ENCODE data around the gene UQCRHL.
A peak's percentile ranks its signal among the peaks of the same experiment; 100 is the strongest.

UQCRHL gene

DNA sequence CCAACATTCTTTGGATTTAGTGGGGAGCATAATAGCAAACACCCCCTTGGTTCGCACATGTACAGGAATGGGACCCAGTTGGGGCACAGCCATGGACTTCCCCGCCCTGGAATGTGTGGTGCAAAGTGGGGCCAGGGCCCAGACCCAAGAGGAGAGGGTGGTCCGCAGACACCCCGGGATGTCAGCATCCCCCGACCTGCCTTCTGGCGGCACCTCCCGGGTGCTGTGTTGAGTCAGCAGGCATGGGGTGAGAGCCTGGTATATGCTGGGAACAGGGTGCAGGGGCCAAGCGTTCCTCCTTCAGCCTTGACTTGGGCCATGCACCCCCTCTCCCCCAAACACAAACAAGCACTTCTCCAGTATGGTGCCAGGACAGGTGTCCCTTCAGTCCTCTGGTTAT is 21.8 kb downstream of the UQCRHL start:
- Mint-ChIP-seq H3K27ac (no peak overlapping the region), H3K36me3 (no peaks in the 10 kb centered on the region), H3K4me1 (peaks cover 6% of the 10 kb centered on the region), H3K4me3 (no peak overlapping the region), H3K27me3 (peaks cover 27% of the 10 kb centered on the region), H3K9me3 (no peaks in the 10 kb centered on the region)
- ATAC-seq = no peak

DNA sequence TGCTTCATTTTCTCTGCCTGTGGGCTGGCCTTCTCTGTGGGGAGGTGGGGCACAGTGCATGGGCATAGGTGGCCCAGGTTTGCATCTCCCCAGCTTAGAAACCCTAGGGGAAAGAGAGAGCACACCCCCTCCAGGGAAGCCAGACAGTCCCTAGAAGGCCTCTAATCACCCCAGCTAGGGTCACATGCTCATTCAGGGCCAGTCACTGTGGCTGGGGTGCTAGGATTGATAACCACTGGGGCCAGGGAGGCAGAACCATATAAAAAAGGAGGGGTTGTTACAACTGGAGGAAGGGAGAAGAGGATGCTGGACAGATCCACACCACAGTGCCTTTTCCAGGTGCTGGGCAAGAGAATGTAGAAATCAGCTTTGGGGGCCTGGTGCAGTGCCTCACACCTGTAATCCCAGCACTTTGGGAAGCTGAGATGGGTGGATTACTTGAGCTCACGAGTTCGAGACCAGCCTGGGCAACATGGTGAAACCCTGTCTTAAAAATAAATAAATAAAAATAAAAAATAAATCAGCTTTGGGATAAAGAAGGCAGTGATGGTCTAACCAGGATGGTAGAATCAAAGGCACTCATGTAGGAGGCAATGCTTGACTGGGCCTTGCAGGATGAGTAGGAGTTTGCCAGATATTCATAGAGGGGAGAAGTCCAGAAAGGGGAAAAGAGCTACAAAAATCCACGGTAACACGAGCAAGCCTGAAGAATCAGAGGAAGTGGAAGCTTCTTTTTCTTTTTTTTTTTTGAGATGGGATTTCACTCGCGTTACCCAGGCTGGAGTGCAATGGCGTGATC is 29.3 kb downstream of the UQCRHL start:
- H3K4me3 Mint-ChIP-seq = no peak overlapping the region
- peaks cover 22% of the 10 kb centered on the region for H3K27me3 Mint-ChIP-seq
- no peak for ATAC-seq
- no peak overlapping the region for H3K27ac Mint-ChIP-seq
- no peaks in the 10 kb centered on the region for H3K4me1 Mint-ChIP-seq
- no peaks in the 10 kb centered on the region for H3K9me3 Mint-ChIP-seq
- no peaks in the 10 kb centered on the region for H3K36me3 Mint-ChIP-seq

DNA sequence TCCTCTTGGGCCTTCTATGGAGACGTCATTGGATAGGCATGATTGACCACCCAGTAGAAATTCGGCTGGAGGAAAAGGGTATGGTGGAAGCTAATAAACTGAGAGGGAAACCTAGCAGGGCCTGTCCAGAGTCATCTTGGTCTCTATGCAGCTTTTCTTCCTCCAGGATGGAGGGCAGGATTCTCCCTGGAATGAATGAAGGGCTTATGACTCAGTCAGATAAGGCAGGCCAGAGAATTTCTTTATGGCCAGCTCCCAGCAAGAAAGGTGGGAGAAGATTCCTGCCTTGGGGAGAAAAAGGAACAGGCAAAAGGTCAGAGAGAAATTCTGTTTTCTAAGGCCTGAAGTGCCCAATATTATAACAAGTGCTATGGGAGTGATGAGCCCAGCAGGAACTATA is 31.7 kb downstream of the UQCRHL start:
- no peak for ATAC-seq
- H3K36me3 Mint-ChIP-seq = no peaks in the 10 kb centered on the region
- no peaks in the 10 kb centered on the region for H3K4me1 Mint-ChIP-seq
- H3K9me3 Mint-ChIP-seq = no peaks in the 10 kb centered on the region
- H3K4me3 Mint-ChIP-seq = no peak overlapping the region
- H3K27ac Mint-ChIP-seq = no peak overlapping the region
- H3K27me3 Mint-ChIP-seq = peaks cover 36% of the 10 kb centered on the region

DNA sequence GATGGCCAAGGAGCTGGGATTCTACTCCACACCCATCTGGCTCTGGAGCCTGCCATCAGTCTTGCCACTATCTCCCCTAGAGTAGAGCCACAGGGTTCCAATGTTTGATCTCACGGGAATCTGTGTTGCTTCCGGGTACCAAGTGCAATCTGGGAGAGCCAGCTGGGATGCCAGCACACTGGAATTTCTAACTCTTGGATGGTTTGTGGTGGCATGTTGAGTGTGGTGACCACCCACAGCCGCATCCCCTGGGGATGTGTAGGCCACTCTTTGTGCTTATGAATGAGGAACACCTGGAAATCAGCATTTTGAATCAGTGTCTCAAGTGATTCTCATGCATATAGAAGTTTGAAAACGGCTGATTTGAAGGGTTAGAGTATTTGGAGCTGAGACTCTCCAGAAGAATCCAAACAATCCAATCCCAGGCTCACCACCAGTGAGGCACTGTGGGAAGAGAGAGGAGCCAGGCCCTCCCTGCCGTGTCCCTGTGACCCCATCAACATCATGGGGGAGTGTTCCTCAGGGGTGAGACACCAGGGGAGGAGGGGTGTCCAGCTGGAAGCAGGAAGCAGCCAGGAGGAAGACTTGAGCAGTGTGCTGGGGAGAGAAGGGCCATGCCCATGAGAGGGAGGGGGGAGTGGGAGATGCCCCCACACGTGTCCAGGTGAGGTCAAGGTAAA is 35.5 kb downstream of the UQCRHL start:
- Mint-ChIP-seq H3K9me3 (no peaks in the 10 kb centered on the region), H3K36me3 (no peaks in the 10 kb centered on the region), H3K27me3 (peaks cover 50% of the 10 kb centered on the region), H3K4me3 (no peak overlapping the region), H3K27ac (no peak overlapping the region), H3K4me1 (no peaks in the 10 kb centered on the region)
- no peak for ATAC-seq

DNA sequence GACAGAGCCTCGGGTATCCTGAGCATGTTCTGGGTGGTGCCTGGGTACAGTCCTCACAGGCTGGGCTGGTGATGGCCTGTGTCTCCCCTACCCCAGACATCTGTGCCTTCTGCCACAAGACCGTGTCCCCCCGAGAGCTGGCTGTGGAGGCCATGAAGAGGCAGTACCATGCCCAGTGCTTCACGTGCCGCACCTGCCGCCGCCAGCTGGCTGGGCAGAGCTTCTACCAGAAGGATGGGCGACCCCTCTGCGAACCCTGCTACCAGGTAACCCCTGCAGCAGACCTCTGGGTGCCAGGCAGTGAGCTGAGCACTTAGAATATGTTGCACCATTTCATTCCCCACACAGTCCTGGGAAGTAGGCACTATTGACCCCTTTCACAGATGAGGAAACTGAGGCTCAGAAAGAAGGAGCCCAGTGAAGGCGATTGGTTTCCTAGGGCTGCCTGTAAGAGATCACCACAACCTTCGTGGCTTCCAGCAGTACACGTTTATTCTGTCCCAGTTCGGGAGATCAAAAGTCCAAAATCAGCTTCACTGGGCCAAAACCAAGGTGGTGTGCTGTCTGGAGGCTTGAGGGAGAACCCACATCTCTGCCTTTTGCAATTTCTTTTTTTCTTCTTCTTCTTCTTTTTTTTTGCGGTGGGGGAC is 37.0 kb downstream of the UQCRHL start:
- no peaks in the 10 kb centered on the region for H3K9me3 Mint-ChIP-seq
- no peak overlapping the region for H3K27ac Mint-ChIP-seq
- no peaks in the 10 kb centered on the region for H3K36me3 Mint-ChIP-seq
- peaks cover 57% of the 10 kb centered on the region for H3K27me3 Mint-ChIP-seq
- no peak for ATAC-seq
- H3K4me3 Mint-ChIP-seq = no peak overlapping the region
- H3K4me1 Mint-ChIP-seq = no peaks in the 10 kb centered on the region

DNA sequence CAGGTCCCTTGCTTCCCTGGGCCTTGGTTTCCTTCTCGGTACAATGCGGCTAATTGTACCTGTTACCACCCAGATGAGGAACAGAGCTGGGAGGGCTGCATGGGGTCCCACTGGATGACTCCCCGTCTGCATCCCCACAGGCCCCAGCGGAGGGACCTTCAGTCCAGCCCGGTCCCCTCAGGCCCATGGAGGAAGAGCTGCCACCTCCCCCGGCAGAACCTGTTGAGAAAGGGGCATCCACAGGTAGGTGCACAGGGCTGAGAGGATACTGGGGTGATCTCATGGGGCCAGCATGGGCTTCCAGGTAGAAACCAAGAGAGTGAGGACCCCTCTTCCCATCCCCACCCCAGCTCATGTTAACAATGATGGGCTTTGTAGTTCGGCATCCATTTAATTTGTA is 39.1 kb downstream of the UQCRHL start:
- H3K4me3 Mint-ChIP-seq = no peak overlapping the region
- no peaks in the 10 kb centered on the region for H3K36me3 Mint-ChIP-seq
- H3K9me3 Mint-ChIP-seq = no peaks in the 10 kb centered on the region
- peaks cover 76% of the 10 kb centered on the region for H3K27me3 Mint-ChIP-seq
- no peaks in the 10 kb centered on the region for H3K4me1 Mint-ChIP-seq
- H3K27ac Mint-ChIP-seq = no peak overlapping the region
- ATAC-seq = no peak

DNA sequence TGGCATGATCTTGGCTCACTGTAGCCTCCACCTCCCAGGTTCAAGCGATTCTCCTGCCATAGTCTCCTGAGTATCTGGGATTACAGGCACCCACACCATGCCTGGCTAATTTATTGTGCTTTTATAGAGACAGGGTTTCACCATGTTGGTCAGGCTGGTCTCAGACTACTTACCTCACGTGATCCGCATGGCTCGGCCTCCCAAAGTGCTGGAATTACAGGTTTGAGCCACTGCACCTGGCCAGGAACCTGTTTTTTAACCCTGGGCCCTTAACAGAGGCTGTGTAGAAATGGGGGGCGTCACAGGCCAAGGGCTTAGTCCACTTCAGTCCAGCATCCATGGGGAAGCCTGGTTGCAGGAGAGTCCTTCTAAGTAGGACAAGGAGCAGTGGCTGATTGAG is 39.5 kb downstream of the UQCRHL start:
- no peaks in the 10 kb centered on the region for H3K36me3 Mint-ChIP-seq
- H3K4me1 Mint-ChIP-seq = no peaks in the 10 kb centered on the region
- H3K27ac Mint-ChIP-seq = no peak overlapping the region
- no peaks in the 10 kb centered on the region for H3K9me3 Mint-ChIP-seq
- peaks cover 78% of the 10 kb centered on the region for H3K27me3 Mint-ChIP-seq
- no peak overlapping the region for H3K4me3 Mint-ChIP-seq
- ATAC-seq = no peak

DNA sequence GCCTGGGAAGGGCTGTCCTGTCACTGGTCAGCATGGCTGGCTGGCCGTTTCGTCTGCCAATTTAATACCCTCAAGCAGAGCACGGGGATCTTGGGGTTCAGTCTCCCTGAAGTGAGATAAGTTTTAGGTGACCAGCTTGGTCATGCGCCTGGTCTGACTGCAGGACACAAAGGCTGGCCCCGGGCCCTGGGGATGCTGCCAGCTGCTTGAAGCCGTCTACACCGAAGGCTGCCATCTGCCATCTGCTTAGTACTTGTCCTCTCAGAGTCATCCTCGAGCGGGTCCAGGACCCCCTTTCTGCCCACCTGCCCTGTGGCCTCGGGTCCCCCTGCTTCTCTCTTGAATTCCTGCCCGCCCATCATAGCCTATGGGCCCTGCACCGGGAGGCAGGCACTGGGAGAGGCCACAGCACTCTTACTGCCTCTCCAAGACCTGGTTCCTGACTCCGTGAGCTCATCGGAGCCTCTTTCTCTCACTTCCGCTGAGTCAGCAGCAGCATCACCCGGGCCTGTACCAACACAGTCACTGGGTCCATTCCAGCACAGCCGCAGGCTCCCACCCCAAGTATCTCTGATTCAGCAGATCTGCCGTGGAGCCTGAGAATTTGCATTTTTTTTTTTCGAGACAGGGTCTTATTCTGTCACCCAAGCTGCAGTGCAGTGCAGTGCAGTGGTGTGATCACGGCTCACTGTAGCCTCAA is 41.8 kb downstream of the UQCRHL start:
- no peak overlapping the region for H3K27ac Mint-ChIP-seq
- ATAC-seq = peak; percentile 26
- no peaks in the 10 kb centered on the region for H3K4me1 Mint-ChIP-seq

DNA sequence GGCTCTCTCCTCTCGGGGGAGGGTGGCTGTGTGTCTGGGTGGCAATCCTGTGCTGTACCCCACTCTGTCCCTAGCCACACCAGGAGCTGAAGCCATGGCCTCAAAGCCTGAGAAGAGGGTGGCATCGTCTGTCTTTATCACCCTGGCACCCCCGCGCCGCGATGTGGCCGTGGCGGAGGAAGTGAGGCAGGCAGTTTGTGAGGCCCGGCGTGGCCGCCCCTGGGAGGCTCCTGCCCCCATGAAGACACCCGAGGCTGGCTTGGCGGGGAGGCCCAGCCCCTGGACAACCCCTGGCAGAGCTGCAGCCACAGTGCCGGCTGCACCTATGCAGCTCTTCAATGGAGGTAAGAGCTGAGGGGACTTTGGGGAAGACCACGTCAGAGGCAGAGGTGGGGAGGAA is 42.6 kb downstream of the UQCRHL start:
- Mint-ChIP-seq H3K9me3 (no peaks in the 10 kb centered on the region), H3K36me3 (no peaks in the 10 kb centered on the region), H3K27me3 (peaks cover 81% of the 10 kb centered on the region), H3K4me3 (no peak overlapping the region), H3K4me1 (no peaks in the 10 kb centered on the region), H3K27ac (no peak overlapping the region)
- no peak for ATAC-seq

More for the DNA sequence above, 41.8 kb downstream of the UQCRHL start:
- Mint-ChIP-seq H3K9me3 (no peaks in the 10 kb centered on the region), H3K36me3 (no peaks in the 10 kb centered on the region), H3K27me3 (peaks cover 80% of the 10 kb centered on the region), H3K4me3 (no peak overlapping the region)

DNA sequence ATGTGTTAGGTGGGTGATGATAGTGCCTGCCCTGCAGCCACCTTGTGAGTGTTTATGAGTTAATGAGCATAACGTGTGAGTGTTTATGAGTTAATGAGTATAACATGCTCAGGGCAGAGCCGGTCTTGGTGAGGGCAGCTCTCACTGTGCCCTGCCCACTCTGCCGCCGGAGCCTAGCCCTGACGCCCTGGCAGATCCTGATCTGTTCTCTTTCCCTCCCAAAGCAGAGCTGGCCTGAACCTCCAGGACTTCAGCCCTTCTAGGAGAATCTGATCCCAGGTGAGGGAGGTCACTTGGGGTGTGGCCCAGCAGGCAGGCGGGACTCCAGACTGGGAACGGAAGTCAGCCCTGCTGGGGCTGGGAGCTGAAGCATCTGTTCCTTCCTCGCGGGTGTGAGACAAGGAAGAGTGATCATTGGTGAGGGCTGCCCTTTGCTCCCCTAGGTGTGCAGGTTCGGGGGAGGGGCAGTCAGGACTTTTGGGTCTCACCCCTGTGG is 43.1 kb downstream of the UQCRHL start:
- Mint-ChIP-seq H3K27ac (no peak overlapping the region), H3K9me3 (no peaks in the 10 kb centered on the region), H3K27me3 (peaks cover 86% of the 10 kb centered on the region), H3K4me1 (peaks cover 4% of the 10 kb centered on the region), H3K36me3 (no peaks in the 10 kb centered on the region), H3K4me3 (no peak overlapping the region)
- ATAC-seq = no peak

DNA sequence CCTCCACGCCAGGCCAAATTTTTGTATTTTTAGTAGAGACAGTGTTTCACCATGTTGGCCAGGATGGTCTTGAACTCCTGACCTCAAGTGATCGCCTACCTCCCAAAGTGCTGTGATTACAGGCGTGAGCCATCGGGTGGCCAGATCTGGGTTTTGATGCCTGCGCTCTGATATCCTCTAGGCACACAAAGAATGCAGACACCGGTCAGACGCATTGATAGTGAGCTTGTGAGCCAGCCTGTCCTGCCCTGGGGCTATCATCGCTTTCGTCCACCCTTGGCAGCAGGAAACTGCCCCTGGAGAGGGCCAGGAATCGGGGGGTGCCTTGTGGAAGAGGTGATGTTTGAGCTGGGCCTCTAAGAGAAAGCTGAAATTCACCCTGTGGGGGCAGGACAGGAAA is 44.9 kb downstream of the UQCRHL start:
- Mint-ChIP-seq H3K4me3 (no peak overlapping the region), H3K27me3 (peaks cover 78% of the 10 kb centered on the region)

DNA sequence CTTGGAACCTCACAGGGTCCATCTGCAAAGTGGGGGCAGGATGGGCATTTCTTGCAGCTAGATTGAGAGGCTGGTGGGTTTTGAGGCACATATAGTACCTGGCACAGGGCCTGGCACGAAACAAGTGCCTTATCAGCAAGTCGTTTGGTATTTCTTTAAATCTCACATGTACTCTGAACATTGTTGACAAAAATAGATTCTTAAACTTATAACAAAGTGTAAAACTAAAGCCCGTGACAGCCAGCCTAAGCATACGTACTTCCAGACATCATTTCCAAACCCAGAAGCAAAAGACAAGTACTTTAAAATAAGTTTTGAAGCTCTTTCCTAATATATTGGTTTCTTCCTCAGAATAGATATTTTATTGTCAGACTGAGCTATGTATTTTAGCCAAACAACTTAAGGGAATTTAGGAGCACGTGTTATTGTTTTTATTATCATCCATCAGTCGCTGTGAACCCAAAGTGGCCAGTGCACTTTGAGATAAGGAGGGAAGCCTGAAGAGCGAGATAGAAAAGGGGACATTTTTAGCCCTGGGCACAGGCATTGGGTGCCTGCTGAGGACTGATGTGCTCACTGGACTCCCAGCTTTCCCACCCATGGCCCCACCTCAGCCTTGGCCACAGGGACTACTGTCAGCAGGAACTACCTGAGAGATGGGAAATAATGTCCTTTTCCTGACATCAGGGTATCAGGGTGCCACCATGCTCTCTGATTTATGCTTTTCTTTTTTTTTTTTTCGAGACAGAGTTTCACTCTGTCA is 45.9 kb downstream of the UQCRHL start:
- Mint-ChIP-seq H3K36me3 (no peaks in the 10 kb centered on the region), H3K9me3 (no peaks in the 10 kb centered on the region), H3K27ac (no peak overlapping the region), H3K4me3 (no peak overlapping the region), H3K27me3 (peaks cover 84% of the 10 kb centered on the region), H3K4me1 (peaks cover 22% of the 10 kb centered on the region)
- no peak for ATAC-seq

More for the DNA sequence above, 44.9 kb downstream of the UQCRHL start:
- ATAC-seq = no peak
- H3K4me1 Mint-ChIP-seq = peaks cover 12% of the 10 kb centered on the region
- H3K9me3 Mint-ChIP-seq = no peaks in the 10 kb centered on the region
- H3K27ac Mint-ChIP-seq = no peak overlapping the region
- no peaks in the 10 kb centered on the region for H3K36me3 Mint-ChIP-seq

DNA sequence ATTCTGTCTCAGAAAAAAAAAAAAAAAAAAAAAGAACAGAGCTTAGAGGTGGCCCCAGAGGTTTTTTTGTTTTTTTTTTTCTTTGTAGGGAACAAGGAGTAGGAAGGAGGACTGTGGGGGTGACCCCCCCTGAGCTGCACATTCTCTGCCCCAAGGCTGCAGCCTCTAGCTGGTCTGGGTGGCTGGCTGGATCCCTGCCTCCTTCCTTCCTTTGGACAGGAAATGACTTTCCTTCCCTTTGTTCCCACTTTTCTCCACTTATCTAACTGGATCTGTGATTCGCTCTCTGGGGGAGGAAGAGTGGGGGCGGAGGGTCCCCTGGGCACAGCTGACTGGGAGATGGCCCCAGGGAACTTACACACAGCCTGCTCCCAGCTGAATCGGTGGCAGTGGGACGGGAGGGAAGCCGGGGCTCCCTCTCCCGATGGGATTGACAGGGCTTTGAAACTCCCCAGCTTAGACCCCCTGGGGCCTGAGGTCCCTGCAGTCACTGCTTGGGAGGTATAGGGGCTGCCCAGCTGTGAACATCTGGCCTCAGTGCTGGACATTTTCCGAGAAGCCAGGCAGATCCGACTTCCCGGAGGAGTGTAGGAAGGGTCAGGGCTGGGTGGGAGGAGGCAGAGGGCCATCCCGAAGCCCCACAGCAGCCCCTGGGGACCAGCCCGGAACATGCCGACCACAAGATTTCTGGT is 46.8 kb downstream of the UQCRHL start:
- Mint-ChIP-seq H3K36me3 (no peaks in the 10 kb centered on the region), H3K4me1 (peaks cover 29% of the 10 kb centered on the region), H3K9me3 (no peaks in the 10 kb centered on the region), H3K27me3 (peaks cover 87% of the 10 kb centered on the region), H3K27ac (no peak overlapping the region), H3K4me3 (no peak overlapping the region)
- ATAC-seq = no peak

DNA sequence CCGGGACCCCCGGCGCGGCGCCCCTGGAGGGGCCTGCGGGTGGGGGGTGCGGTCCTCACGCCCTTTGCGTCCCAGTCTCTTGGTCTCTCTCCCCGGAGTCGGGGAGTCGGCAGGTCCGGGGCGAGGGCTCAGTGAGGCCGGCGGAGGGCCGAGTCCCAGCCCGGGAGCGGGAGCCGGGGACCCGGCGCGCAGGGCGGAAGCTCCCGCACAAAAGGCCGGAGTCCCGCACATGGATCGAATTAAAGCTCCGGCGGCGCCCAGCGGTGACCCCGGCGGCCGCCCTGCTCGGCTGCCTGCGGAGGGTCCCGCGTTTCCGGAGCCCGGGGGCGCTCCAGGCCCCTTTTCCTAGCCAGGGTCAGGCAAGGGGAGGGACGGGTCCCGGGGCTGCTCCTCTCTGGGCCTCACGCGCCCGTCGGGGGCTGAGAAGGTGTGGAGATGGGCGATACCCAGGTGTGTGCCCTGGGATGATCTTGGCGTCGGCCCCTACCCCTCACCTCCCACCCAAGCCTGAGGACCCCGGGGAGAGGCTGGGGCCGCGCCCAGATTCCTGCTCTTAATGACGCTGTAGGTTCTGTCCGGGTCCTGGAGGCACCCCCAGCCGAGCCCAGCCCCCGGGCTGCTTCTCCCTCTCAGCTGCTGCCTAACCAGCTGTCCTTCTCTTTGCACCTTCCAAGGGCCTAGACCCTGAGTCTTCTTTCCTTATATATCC is 48.3 kb downstream of the UQCRHL start:
- ATAC-seq = no peak
- H3K27me3 Mint-ChIP-seq = peaks cover 79% of the 10 kb centered on the region
- H3K36me3 Mint-ChIP-seq = no peaks in the 10 kb centered on the region

More for the DNA sequence above, 48.3 kb downstream of the UQCRHL start:
- H3K4me3 Mint-ChIP-seq = peak overlapping the region; percentile 27
- H3K27ac Mint-ChIP-seq = no peak overlapping the region
- H3K4me1 Mint-ChIP-seq = peaks cover 29% of the 10 kb centered on the region
- no peaks in the 10 kb centered on the region for H3K9me3 Mint-ChIP-seq

Measured in stimulated activated memory B cell treated with anti-CD40 and anti-IgM and Interleukin-4, amounts not matched to agents 10 μg/mL and 1 μg/mL and 100 μg/mL, for 72 hours (primary cell).